ENCODE results near the gene TJP3.

Gene TJP3

GRCh38 chr19:3700242-3701032, 7.7 kb upstream of the TJP3 start, which contains the start of gene PIP5K1C:
Gene PIP5K1C, minus strand, starts transcription at chr19:3700468. Its CDS starts 78 bp downstream, at chr19:3700390.
- 3 to 6% methylated on average over 69 to 73 of the region's 82 CpGs for WGBS, 2 experiments (ENCODE audit: insufficient coverage in 2 of 2)
- no peaks in the 10 kb centered on the region for H3K9me3 ChIP-seq (ENCODE audit: control insufficient read depth, low read length)
- peaks cover 9% of the 10 kb centered on the region for H3K36me3 ChIP-seq (ENCODE audit: control insufficient read depth, insufficient read depth, low read length)
- no peak within 1 kb of the TSS for H3K27ac ChIP-seq (ENCODE audit: low read depth, low read length, severe bottlenecking)
- no peaks in the 10 kb centered on the region for H3K4me1 ChIP-seq (ENCODE audit: control insufficient read depth, insufficient read depth, low read length, poor library complexity, severe bottlenecking)
- peak within 1 kb of the TSS; percentile 64 for H3K4me3 ChIP-seq (ENCODE audit: extremely low read depth, insufficient read depth, low read length, poor library complexity, severe bottlenecking)

- WGBS, 2 experiments (ENCODE audit: insufficient coverage in 2 of 2), result 0 to 27% methylated on average over 1 of the region's 1 CpG
- H3K27ac ChIP-seq (ENCODE audit: low read depth, low read length, severe bottlenecking), result no peak overlapping the region
- peaks cover 4% of the 10 kb centered on the region for H3K36me3 ChIP-seq (ENCODE audit: control insufficient read depth, insufficient read depth, low read length)
- no peaks in the 10 kb centered on the region for H3K9me3 ChIP-seq (ENCODE audit: control insufficient read depth, low read length)
- no peaks in the 10 kb centered on the region for H3K4me1 ChIP-seq (ENCODE audit: control insufficient read depth, insufficient read depth, low read length, poor library complexity, severe bottlenecking)
- H3K4me3 ChIP-seq (ENCODE audit: extremely low read depth, insufficient read depth, low read length, poor library complexity, severe bottlenecking), result no peak overlapping the region
Measured at GRCh38 chr19:3701200-3701599, 7.0 kb upstream of the TJP3 start.

- H3K9me3 ChIP-seq (ENCODE audit: control insufficient read depth, low read length), result no peaks in the 10 kb centered on the region
- H3K36me3 ChIP-seq (ENCODE audit: control insufficient read depth, insufficient read depth, low read length), result no peaks in the 10 kb centered on the region
- no peak overlapping the region for H3K27ac ChIP-seq (ENCODE audit: low read depth, low read length, severe bottlenecking)
- H3K4me1 ChIP-seq (ENCODE audit: control insufficient read depth, insufficient read depth, low read length, poor library complexity, severe bottlenecking), result no peaks in the 10 kb centered on the region
- H3K4me3 ChIP-seq (ENCODE audit: extremely low read depth, insufficient read depth, low read length, poor library complexity, severe bottlenecking), result no peak overlapping the region
- 83 to 89% methylated on average over 10 to 12 of the region's 12 CpGs for WGBS, 2 experiments (ENCODE audit: insufficient coverage in 2 of 2)
Measured at GRCh38 chr19:3707868-3708206, 347 bp upstream of the TJP3 start.

GRCh38 chr19:3710265-3710812, 2.2 kb downstream of the TJP3 start:
- no peaks in the 10 kb centered on the region for H3K4me1 ChIP-seq (ENCODE audit: control insufficient read depth, insufficient read depth, low read length, poor library complexity, severe bottlenecking)
- no peaks in the 10 kb centered on the region for H3K9me3 ChIP-seq (ENCODE audit: control insufficient read depth, low read length)
- no peak overlapping the region for H3K27ac ChIP-seq (ENCODE audit: low read depth, low read length, severe bottlenecking)
- no peaks in the 10 kb centered on the region for H3K36me3 ChIP-seq (ENCODE audit: control insufficient read depth, insufficient read depth, low read length)
- no peak overlapping the region for H3K4me3 ChIP-seq (ENCODE audit: extremely low read depth, insufficient read depth, low read length, poor library complexity, severe bottlenecking)
- 72% methylated on average over 18 to 20 of the region's 20 CpGs for WGBS, 2 experiments (ENCODE audit: insufficient coverage in 2 of 2)

GRCh38 chr19:3712663-3713611, 4.8 kb downstream of the TJP3 start:
- Histone ChIP-seq H3K27ac (ENCODE audit: low read depth, low read length, severe bottlenecking) (no peak overlapping the region), H3K4me1 (ENCODE audit: control insufficient read depth, insufficient read depth, low read length, poor library complexity, severe bottlenecking) (no peaks in the 10 kb centered on the region), H3K4me3 (ENCODE audit: extremely low read depth, insufficient read depth, low read length, poor library complexity, severe bottlenecking) (no peak overlapping the region), H3K36me3 (ENCODE audit: control insufficient read depth, insufficient read depth, low read length) (no peaks in the 10 kb centered on the region), H3K9me3 (ENCODE audit: control insufficient read depth, low read length) (no peaks in the 10 kb centered on the region)
- 72 to 78% methylated on average over 19 to 22 of the region's 23 CpGs for WGBS, 2 experiments (ENCODE audit: insufficient coverage in 2 of 2)

- WGBS, 2 experiments (ENCODE audit: insufficient coverage in 2 of 2), result 87 to 94% methylated on average over 15 to 16 of the region's 16 CpGs
- no peak overlapping the region for H3K27ac ChIP-seq (ENCODE audit: low read depth, low read length, severe bottlenecking)
- H3K4me3 ChIP-seq (ENCODE audit: extremely low read depth, insufficient read depth, low read length, poor library complexity, severe bottlenecking), result no peak overlapping the region
- H3K4me1 ChIP-seq (ENCODE audit: control insufficient read depth, insufficient read depth, low read length, poor library complexity, severe bottlenecking), result no peaks in the 10 kb centered on the region
- H3K9me3 ChIP-seq (ENCODE audit: control insufficient read depth, low read length), result no peaks in the 10 kb centered on the region
- no peaks in the 10 kb centered on the region for H3K36me3 ChIP-seq (ENCODE audit: control insufficient read depth, insufficient read depth, low read length)
Measured at GRCh38 chr19:3716147-3716668, 8.0 kb downstream of the TJP3 start.

- H3K4me1 ChIP-seq (ENCODE audit: control insufficient read depth, insufficient read depth, low read length, poor library complexity, severe bottlenecking), result no peaks in the 10 kb centered on the region
- H3K36me3 ChIP-seq (ENCODE audit: control insufficient read depth, insufficient read depth, low read length), result no peaks in the 10 kb centered on the region
- 80 to 81% methylated on average over 1 to 3 of the region's 4 CpGs for WGBS, 2 experiments (ENCODE audit: insufficient coverage in 2 of 2)
- H3K9me3 ChIP-seq (ENCODE audit: control insufficient read depth, low read length), result no peaks in the 10 kb centered on the region
- no peak overlapping the region for H3K27ac ChIP-seq (ENCODE audit: low read depth, low read length, severe bottlenecking)
- no peak overlapping the region for H3K4me3 ChIP-seq (ENCODE audit: extremely low read depth, insufficient read depth, low read length, poor library complexity, severe bottlenecking)
Measured at GRCh38 chr19:3719868-3720267, 11.7 kb downstream of the TJP3 start.

- H3K4me3 ChIP-seq (ENCODE audit: extremely low read depth, insufficient read depth, low read length, poor library complexity, severe bottlenecking), result no peak overlapping the region
- H3K36me3 ChIP-seq (ENCODE audit: control insufficient read depth, insufficient read depth, low read length), result no peaks in the 10 kb centered on the region
- H3K27ac ChIP-seq (ENCODE audit: low read depth, low read length, severe bottlenecking), result no peak overlapping the region
- H3K9me3 ChIP-seq (ENCODE audit: control insufficient read depth, low read length), result no peaks in the 10 kb centered on the region
- H3K4me1 ChIP-seq (ENCODE audit: control insufficient read depth, insufficient read depth, low read length, poor library complexity, severe bottlenecking), result no peaks in the 10 kb centered on the region
- 29 to 40% methylated on average over 1 of the region's 9 CpGs for WGBS, 2 experiments (ENCODE audit: insufficient coverage in 2 of 2)
Measured at GRCh38 chr19:3720349-3720917, 12.2 kb downstream of the TJP3 start.

- no peaks in the 10 kb centered on the region for H3K9me3 ChIP-seq (ENCODE audit: control insufficient read depth, low read length)
- H3K27ac ChIP-seq (ENCODE audit: low read depth, low read length, severe bottlenecking), result no peak overlapping the region
- peak overlapping the region; percentile 18 for H3K4me3 ChIP-seq (ENCODE audit: extremely low read depth, insufficient read depth, low read length, poor library complexity, severe bottlenecking)
- H3K36me3 ChIP-seq (ENCODE audit: control insufficient read depth, insufficient read depth, low read length), result no peaks in the 10 kb centered on the region
- WGBS, 2 experiments (ENCODE audit: insufficient coverage in 2 of 2), result 35 to 37% methylated on average over 31 to 35 of the region's 46 CpGs
- H3K4me1 ChIP-seq (ENCODE audit: control insufficient read depth, insufficient read depth, low read length, poor library complexity, severe bottlenecking), result no peaks in the 10 kb centered on the region
Measured at GRCh38 chr19:3721131-3721886, 13.1 kb downstream of the TJP3 start.

Data from mesodermal cell (in vitro differentiated cells).